ENCODE data around the gene NHEJ1. TPM values are rescaled to one million over a fixed set of nuclear protein-coding genes. Genes with fewer than 3 reads are reported as not detected.
"Not testable (repeated sequence)": the region's sequence is repeated elsewhere in the genome, so short reads cannot be mapped to it uniquely, and the experiment has no call there.

NHEJ1 gene
- total RNA-seq, 1 experiment from 2014 or later = 20.8 TPM

GRCh38 chr2:219204425-219205164 lies 44.0 kb upstream of the NHEJ1 start:
- Histone ChIP-seq H2AK5ac (ENCODE audit: insufficient read length, low read length) (no peak overlapping the region), H3K27me3 (ENCODE audit: insufficient read depth, low read length) (no peaks in the 10 kb centered on the region)
- peaks cover 10% of the 10 kb centered on the region for H3K27me3 Mint-ChIP-seq (ENCODE audit: low read depth)

GRCh38 chr2:219201331-219201730 lies 40.7 kb upstream of the NHEJ1 start:
- peaks cover 10% of the 10 kb centered on the region for H3K27me3 Mint-ChIP-seq (ENCODE audit: low read depth)
- H4K8ac ChIP-seq (replicated peaks; ENCODE audit: insufficient read length, low read depth, low read length); H3K79me1 ChIP-seq (ENCODE audit: insufficient read depth, low read depth, low read length, poor library complexity, severe bottlenecking); H3K18ac ChIP-seq (ENCODE audit: insufficient read length, low read depth, low read length); H3K4me1 ChIP-seq (ENCODE audit: insufficient read depth, low read length); H2BK20ac ChIP-seq (ENCODE audit: low read depth, low read length, poor library complexity, severe bottlenecking); H2AFZ ChIP-seq (ENCODE audit: low read length); H3K9me3 Mint-ChIP-seq; H3K14ac ChIP-seq (ENCODE audit: insufficient read depth, low read length); H3K23ac ChIP-seq (ENCODE audit: insufficient read length, low read depth, low read length); H3K36me3 Mint-ChIP-seq (ENCODE audit: insufficient read depth in 1 of 3, low read depth in 3 of 3); H3K4ac ChIP-seq (ENCODE audit: low read depth, low read length); H3K4me2 ChIP-seq (ENCODE audit: insufficient read depth, insufficient read length, low read length); H3K27me3 ChIP-seq (ENCODE audit: insufficient read depth, low read length); H2BK120ac ChIP-seq (ENCODE audit: low read depth, low read length, poor library complexity, severe bottlenecking); H3K23me2 ChIP-seq (ENCODE audit: insufficient read length, low read depth, low read length, poor library complexity, severe bottlenecking); H3K56ac ChIP-seq (ENCODE audit: insufficient read length, low read depth, low read length); H4K91ac ChIP-seq (ENCODE audit: insufficient read length, low read depth, low read length); H3K27ac ChIP-seq (ENCODE audit: insufficient read length, low read depth, low read length); H3T11ph ChIP-seq (ENCODE audit: low read length); H3K9me3 ChIP-seq (ENCODE audit: control insufficient read depth, low read depth, low read length); H4K5ac ChIP-seq (ENCODE audit: insufficient read length, low read depth, low read length); H2BK5ac ChIP-seq (ENCODE audit: insufficient read length, low read length); H2BK15ac ChIP-seq (ENCODE audit: low read depth, low read length); H3K27ac Mint-ChIP-seq; H2BK12ac ChIP-seq (ENCODE audit: insufficient read length, low read depth, low read length); H2AK5ac ChIP-seq (ENCODE audit: insufficient read length, low read length); H3K4me3 Mint-ChIP-seq; H4K20me1 ChIP-seq (ENCODE audit: control insufficient read depth, insufficient read depth, insufficient read length); H3K79me2 ChIP-seq (ENCODE audit: insufficient read depth, low read length); H3K9ac ChIP-seq (ENCODE audit: extremely low read depth, insufficient read length, low read length): not testable (repeated sequence)
- WGBS (ENCODE audit: extremely low coverage, insufficient read length, low lambda C conversion rate) = no CpG with 5 or more reads among the region's 21 CpGs
- H3K4me1 Mint-ChIP-seq = peaks cover 14 to 20% of the 10 kb centered on the region in 2 experiments
- peak; percentile 16 for DNase-seq

More at GRCh38 chr2:219204425-219205164, 44.0 kb upstream of the NHEJ1 start:
- Histone ChIP-seq H3T11ph (ENCODE audit: low read length) (no peak overlapping the region), H3K79me1 (ENCODE audit: insufficient read depth, low read depth, low read length, poor library complexity, severe bottlenecking) (no peaks in the 10 kb centered on the region), H2BK5ac (ENCODE audit: insufficient read length, low read length) (no peak overlapping the region), H4K20me1 (ENCODE audit: control insufficient read depth, insufficient read depth, insufficient read length) (no peaks in the 10 kb centered on the region), H4K8ac (replicated peaks; ENCODE audit: insufficient read length, low read depth, low read length) (no peak overlapping the region), H3K9me3 (ENCODE audit: control insufficient read depth, low read depth, low read length) (no peaks in the 10 kb centered on the region), H3K9ac (ENCODE audit: extremely low read depth, insufficient read length, low read length) (no peak overlapping the region), H3K4ac (ENCODE audit: low read depth, low read length) (no peak overlapping the region), H2BK15ac (ENCODE audit: low read depth, low read length) (no peak overlapping the region), H3K4me2 (ENCODE audit: insufficient read depth, insufficient read length, low read length) (no peak overlapping the region), H3K23ac (ENCODE audit: insufficient read length, low read depth, low read length) (no peak overlapping the region), H2BK20ac (ENCODE audit: low read depth, low read length, poor library complexity, severe bottlenecking) (no peak overlapping the region), H3K4me1 (ENCODE audit: insufficient read depth, low read length) (no peaks in the 10 kb centered on the region), H3K18ac (ENCODE audit: insufficient read length, low read depth, low read length) (no peak overlapping the region), H2AFZ (ENCODE audit: low read length) (no peak overlapping the region), H3K14ac (ENCODE audit: insufficient read depth, low read length) (no peak overlapping the region), H2BK120ac (ENCODE audit: low read depth, low read length, poor library complexity, severe bottlenecking) (no peak overlapping the region), H3K23me2 (ENCODE audit: insufficient read length, low read depth, low read length, poor library complexity, severe bottlenecking) (peaks cover 4% of the 10 kb centered on the region), H3K79me2 (ENCODE audit: insufficient read depth, low read length) (no peaks in the 10 kb centered on the region), H4K5ac (ENCODE audit: insufficient read length, low read depth, low read length) (no peak overlapping the region), H4K91ac (ENCODE audit: insufficient read length, low read depth, low read length) (no peak overlapping the region), H3K56ac (ENCODE audit: insufficient read length, low read depth, low read length) (no peak overlapping the region), H3K27ac (ENCODE audit: insufficient read length, low read depth, low read length) (no peak overlapping the region), H2BK12ac (ENCODE audit: insufficient read length, low read depth, low read length) (no peak overlapping the region)
- peaks cover 7 to 24% (median 19%) of the 10 kb centered on the region in 3 experiments for H3K36me3 Mint-ChIP-seq (ENCODE audit: insufficient read depth in 1 of 3, low read depth in 3 of 3)
- no peak overlapping the region for H3K27ac Mint-ChIP-seq
- peaks cover 12 to 21% of the 10 kb centered on the region in 2 experiments for H3K4me1 Mint-ChIP-seq
- WGBS (ENCODE audit: extremely low coverage, insufficient read length, low lambda C conversion rate) = no CpG with 5 or more reads among the region's 7 CpGs
- DNase-seq = peak; percentile 2
- H3K9me3 Mint-ChIP-seq = peaks cover 6 to 7% of the 10 kb centered on the region in 2 experiments; a peak in 4 of 5 replicates
- H3K4me3 Mint-ChIP-seq = no peak overlapping the region
- TF ChIP-seq, protein P1, sequence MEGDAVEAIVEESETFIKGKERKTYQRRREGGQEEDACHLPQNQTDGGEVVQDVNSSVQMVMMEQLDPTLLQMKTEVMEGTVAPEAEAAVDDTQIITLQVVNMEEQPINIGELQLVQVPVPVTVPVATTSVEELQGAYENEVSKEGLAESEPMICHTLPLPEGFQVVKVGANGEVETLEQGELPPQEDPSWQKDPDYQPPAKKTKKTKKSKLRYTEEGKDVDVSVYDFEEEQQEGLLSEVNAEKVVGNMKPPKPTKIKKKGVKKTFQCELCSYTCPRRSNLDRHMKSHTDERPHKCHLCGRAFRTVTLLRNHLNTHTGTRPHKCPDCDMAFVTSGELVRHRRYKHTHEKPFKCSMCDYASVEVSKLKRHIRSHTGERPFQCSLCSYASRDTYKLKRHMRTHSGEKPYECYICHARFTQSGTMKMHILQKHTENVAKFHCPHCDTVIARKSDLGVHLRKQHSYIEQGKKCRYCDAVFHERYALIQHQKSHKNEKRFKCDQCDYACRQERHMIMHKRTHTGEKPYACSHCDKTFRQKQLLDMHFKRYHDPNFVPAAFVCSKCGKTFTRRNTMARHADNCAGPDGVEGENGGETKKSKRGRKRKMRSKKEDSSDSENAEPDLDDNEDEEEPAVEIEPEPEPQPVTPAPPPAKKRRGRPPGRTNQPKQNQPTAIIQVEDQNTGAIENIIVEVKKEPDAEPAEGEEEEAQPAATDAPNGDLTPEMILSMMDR (conservative IDR thresholded peaks at IDR 0.05) = no peak

All from H9 (cell line).